Measurements from ENCODE around the gene RRP1. TPM values are rescaled to one million over a fixed set of nuclear protein-coding genes. Genes with fewer than 3 reads are reported as not detected.

Gene RRP1
- polyA plus RNA-seq, 1 experiment = 8.2 TPM

DNA sequence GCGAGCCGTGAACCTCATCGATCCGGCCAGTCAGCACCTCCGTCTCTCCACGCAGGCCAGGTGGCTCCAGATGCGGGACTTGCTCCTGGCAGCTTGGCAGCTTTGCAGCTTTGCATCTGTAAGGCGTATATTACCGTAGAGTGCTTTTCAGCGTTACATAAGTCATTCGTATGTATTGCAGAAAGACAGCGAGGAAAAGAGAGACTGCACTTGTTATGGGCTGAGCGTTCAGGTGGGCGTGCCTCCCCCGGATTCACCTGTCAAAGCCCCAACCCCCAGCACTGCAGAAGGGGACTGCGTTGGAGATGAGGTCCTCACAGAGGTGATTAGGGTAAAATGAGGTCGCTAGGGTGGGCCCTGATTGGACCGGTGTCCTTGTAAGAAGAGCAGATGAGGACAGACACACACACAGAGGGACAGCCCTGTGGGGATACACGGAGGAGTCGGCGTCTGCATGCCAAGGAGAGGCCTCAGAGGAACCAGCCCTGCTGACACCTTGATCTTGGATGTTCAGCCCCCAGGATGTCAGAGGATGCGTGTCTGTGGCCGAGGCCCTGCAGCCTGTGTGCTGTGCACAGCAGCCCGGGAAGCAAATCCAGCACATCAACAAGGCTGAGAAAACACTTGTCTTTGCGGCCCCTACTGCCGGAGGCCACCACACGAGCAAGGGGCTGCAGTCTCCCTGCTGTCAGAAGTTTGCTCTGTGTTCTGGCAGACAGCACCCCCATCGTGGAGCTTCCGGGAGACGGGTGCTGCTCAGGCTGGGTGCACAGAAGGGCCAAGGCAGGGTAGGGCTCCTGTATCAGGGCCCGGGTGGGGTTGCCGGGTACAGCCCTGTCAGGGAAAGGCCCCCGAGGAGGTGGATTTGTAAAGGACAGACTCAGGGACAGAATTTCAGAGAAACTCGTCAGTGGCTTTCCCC lies 64.7 kb downstream of the RRP1 start:
- DNase-seq (ENCODE audit: low read depth, low spot score) = no peak
- TF ChIP-seq, protein P1, sequence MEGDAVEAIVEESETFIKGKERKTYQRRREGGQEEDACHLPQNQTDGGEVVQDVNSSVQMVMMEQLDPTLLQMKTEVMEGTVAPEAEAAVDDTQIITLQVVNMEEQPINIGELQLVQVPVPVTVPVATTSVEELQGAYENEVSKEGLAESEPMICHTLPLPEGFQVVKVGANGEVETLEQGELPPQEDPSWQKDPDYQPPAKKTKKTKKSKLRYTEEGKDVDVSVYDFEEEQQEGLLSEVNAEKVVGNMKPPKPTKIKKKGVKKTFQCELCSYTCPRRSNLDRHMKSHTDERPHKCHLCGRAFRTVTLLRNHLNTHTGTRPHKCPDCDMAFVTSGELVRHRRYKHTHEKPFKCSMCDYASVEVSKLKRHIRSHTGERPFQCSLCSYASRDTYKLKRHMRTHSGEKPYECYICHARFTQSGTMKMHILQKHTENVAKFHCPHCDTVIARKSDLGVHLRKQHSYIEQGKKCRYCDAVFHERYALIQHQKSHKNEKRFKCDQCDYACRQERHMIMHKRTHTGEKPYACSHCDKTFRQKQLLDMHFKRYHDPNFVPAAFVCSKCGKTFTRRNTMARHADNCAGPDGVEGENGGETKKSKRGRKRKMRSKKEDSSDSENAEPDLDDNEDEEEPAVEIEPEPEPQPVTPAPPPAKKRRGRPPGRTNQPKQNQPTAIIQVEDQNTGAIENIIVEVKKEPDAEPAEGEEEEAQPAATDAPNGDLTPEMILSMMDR (IDR thresholded peaks at IDR 0.05; ENCODE audit: low read depth, low read length) = no peak
- H3K27me3 ChIP-seq (ENCODE audit: control insufficient read depth, insufficient read depth, low read length) = peaks cover 15% of the 10 kb centered on the region
- no peak overlapping the region for H3K4me3 ChIP-seq (ENCODE audit: low read depth, low read length)
- H3K27ac ChIP-seq (ENCODE audit: low read depth, low read length) = no peak overlapping the region
- peaks cover 4% of the 10 kb centered on the region; the same call in 1 of the 2 replicates for H3K9me3 ChIP-seq (ENCODE audit: control insufficient read depth, insufficient read depth, low read length)
- ChIA-PET POLR2A (no interaction called here), CTCF (no interaction called here)

Small RNAs within 50 kb of the gene (small RNA-seq; reads per million reads assigned to genes)
- not detected for gene AP001052.1 (ENCODE audit: insufficient read length, low read depth)

Other genes starting within 250 kb of the RRP1 start
- 1.0 and 1.1 TPM in 2 replicates for gene HSF2BP, start 130.1 kb upstream of the RRP1 start, polyA plus RNA-seq (2011; rRNA removed)
- 15.4 and 17.4 TPM in 2 replicates for gene RRP1B, start 130.0 kb upstream of the RRP1 start, polyA plus RNA-seq (2011; rRNA removed)
- gene PDXK, start 70.4 kb upstream of the RRP1 start, polyA plus RNA-seq (2011; rRNA removed) = 129 and 142 TPM in 2 replicates
- gene CSTB, start 13.3 kb upstream of the RRP1 start, polyA plus RNA-seq (2011; rRNA removed) = 54.3 and 62.0 TPM in 2 replicates
- 36.1 and 47.2 TPM in 2 replicates for gene AGPAT3, start 75.6 kb downstream of the RRP1 start, polyA plus RNA-seq (2011; rRNA removed)
- 26.0 and 26.8 TPM in 2 replicates for gene TRAPPC10, start 222.7 kb downstream of the RRP1 start, polyA plus RNA-seq (2011; rRNA removed)